COR-L47 (cell line): Measurements from ENCODE around the gene PCDHGA4.
"Not testable (repeated sequence)": the region's sequence is repeated elsewhere in the genome, so short reads cannot be mapped to it uniquely, and the experiment has no call there.

Source experiments
- DNase-seq: peaks from one replicate; lab custom pipeline; 2025; lab: John Stamatoyannopoulos, UW

Gene PCDHGA4

GRCh38 chr5:141384471-141385267 lies 29.8 kb downstream of the PCDHGA4 start:
- no peak for DNase-seq

DNA sequence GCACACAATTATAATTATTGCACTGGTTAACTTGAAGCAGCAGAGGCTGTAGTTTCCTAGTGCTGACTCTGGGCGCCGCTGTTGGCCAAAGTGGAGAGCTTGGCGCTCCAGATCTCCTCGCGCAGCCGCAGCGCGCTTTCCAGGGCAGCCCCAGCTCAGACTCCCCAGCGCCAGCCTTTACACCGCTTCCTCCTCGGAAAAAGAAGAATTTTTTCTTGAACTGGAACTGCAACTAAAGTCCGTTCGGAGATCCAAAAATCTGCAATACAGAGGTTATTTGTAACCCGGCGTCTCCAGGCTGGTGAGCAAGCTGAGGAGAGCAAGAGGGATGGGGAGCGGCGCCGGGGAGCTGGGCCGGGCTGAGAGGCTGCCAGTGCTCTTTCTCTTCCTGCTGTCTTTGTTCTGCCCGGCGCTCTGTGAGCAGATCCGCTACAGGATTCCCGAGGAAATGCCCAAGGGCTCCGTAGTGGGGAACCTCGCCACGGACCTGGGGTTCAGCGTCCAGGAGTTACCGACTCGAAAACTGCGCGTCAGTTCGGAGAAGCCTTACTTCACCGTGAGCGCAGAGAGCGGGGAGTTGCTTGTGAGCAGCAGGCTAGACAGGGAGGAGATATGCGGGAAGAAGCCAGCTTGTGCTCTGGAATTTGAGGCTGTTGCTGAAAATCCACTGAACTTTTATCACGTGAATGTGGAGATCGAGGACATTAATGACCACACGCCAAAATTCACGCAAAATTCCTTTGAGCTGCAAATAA lies 32.9 kb downstream of the PCDHGA4 start, which contains the start of gene PCDHGB4:
PCDHGB4 (plus strand) TSS at position 142 of the 755 bp plus-strand sequence; CDS start at position 329, 187 bp downstream.
- DNase-seq, result not testable (repeated sequence)

GRCh38 chr5:141388661-141389060 lies 33.8 kb downstream of the PCDHGA4 start:
- DNase-seq, result no peak

- no peak for DNase-seq
Observed at GRCh38 chr5:141389153-141390042, 34.6 kb downstream of the PCDHGA4 start.

DNA sequence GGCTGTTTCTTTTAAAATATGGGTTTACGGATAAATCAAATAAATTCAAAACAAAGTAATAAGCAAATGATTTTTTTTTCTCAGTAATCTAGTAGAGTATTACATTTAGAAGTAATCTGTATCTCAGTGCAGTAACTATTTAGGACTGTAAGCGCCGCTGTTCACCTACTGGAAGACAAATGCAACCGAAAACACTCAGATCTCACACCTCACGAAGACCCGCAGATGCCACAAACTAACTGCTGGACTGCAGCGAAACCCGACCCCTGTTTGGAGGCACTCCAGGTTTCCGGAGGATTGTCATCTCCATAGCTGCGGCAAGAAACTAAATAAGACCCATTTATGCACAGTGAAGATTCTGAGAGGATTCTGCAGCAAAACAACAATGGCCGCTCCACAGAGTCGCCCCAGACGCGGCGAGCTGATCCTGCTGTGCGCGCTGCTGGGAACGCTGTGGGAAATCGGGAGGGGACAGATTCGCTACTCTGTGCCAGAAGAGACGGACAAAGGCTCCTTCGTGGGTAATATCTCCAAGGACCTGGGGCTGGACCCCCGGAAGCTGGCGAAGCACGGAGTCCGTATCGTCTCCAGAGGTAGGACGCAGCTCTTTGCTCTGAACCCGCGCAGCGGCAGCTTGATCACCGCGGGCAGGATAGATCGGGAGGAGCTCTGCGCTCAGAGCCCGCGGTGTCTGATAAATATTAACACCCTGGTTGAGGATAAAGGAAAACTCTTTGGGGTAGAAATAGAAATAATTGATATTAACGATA lies 37.8 kb downstream of the PCDHGA4 start, which contains the start of gene PCDHGA8:
PCDHGA8 (plus strand) TSS at position 205 of the 770 bp plus-strand sequence; CDS start at position 386, 181 bp downstream.
- no peak for DNase-seq

GRCh38 chr5:141393267-141393666 lies 38.4 kb downstream of the PCDHGA4 start:
- no peak for DNase-seq

DNA sequence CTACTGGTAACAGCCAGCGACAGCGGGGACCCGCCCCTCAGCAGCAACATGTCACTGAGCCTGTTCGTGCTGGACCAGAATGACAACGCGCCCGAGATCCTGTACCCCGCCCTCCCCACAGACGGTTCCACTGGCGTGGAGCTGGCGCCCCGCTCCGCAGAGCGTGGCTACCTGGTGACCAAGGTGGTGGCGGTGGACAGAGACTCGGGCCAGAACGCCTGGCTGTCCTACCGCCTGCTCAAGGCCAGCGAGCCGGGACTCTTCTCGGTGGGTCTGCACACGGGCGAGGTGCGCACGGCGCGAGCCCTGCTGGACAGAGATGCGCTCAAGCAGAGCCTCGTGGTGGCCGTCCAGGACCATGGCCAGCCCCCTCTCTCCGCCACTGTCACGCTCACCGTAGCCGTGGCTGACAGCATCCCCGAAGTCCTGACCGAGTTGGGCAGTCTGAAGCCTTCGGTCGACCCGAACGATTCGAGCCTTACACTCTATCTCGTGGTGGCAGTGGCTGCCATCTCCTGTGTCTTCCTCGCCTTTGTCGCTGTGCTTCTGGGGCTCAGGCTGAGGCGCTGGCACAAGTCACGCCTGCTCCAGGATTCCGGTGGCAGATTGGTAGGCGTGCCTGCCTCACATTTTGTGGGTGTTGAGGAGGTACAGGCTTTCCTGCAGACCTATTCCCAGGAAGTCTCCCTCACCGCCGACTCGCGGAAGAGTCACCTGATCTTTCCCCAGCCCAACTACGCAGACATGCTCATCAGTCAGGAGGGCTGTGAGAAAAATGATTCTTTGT lies 39.8 kb downstream of the PCDHGA4 start:
- not testable (repeated sequence) for DNase-seq

DNA sequence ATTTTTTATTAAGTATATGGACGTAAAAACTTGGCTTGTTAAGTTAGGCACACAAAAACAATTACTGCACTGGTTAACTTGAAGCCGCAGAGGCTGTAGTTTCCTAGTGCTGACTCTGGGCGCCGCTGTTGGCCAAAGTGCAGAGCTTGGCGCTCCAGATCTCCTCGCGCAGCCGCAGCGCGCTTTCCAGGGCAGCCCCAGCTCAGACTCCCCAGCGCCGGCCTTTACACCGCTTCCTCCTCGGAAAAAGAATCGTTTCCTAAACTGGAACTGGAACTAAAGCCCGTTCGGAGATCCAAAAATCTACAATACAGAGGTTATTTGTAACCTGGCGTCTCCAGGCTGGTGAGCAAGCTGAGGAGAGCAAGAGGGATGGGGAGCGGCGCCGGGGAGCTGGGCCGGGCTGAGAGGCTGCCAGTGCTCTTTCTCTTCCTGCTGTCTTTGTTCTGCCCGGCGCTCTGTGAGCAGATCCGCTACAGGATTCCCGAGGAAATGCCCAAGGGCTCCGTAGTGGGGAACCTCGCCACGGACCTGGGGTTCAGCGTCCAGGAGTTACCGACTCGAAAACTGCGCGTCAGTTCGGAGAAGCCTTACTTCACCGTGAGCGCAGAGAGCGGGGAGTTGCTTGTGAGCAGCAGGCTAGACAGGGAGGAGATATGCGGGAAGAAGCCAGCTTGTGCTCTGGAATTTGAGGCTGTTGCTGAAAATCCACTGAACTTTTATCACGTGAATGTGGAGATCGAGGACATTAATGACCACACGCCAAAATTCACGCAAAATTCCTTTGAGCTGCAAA lies 43.1 kb downstream of the PCDHGA4 start, which contains the start of gene PCDHGB5:
PCDHGB5 (plus strand) TSS at position 192 of the 796 bp plus-strand sequence; CDS start at position 373, 181 bp downstream.
- DNase-seq, result not testable (repeated sequence)

DNA sequence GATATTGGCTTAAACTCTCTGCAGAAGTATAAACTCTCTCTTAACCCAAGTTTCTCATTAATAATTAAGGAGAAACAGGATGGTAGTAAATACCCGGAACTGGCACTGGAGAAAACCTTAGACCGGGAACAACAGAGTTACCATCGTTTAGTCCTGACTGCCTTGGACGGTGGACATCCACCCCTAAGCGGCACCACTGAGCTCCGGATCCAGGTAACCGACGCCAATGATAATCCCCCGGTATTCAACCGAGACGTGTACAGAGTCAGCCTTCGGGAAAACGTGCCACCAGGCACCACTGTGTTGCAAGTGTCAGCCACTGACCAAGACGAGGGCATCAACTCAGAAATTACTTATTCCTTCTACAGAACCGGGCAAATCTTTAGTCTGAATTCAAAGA lies 43.8 kb downstream of the PCDHGA4 start:
- DNase-seq, result no peak

- no peak for DNase-seq
Observed at GRCh38 chr5:141399555-141400258, 44.9 kb downstream of the PCDHGA4 start.

DNA sequence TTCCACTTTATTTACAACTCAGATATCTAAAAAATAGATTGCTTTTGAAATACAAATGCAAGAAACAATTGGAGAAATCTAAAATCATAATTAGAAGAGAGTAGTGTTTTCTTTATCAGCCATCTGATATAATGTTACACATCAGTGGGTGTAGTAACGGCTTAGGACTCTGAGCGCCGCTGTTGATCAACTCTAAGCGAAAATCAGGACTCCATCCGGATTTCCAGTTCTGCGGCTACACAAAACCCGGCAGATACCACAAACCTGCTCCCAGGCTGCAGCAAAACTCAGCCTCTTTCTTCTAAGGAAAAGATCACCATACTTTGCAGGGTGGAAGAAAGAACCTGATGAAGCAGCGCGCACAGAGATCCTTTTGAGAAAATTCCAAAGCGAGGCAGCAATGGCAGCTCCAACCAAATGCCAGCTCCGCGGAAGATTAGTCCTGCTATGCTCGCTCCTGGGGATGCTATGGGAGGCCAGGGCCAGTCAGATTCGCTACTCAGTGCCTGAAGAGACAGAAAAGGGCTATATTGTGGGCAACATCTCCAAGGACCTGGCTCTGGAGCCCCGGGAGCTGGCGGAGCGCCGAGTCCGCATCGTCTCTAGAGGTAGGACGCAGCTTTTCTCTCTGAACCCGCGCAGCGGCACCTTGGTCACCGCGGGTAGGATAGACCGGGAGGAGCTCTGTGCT lies 47.9 kb downstream of the PCDHGA4 start, which contains the start of gene PCDHGA9:
PCDHGA9 (plus strand) TSS at position 226 of the 691 bp plus-strand sequence; CDS start at position 401, 175 bp downstream.
- no peak for DNase-seq

GRCh38 chr5:141403387-141403786 lies 48.6 kb downstream of the PCDHGA4 start:
- no peak for DNase-seq
